PC-9 (cell line): Measurements from ENCODE around the gene OPA1. TPM values are rescaled to one million over a fixed set of nuclear protein-coding genes. Genes with fewer than 3 reads are reported as not detected.

Experiments used
- BruUV-seq: library from RNA; stranded (reverse); fragments of 400-500 nt; replicated peaks from 2 replicates; lab custom pipeline; 2021; lab: Mats Ljungman, UMichigan
- CTCF ChIA-PET: fragments of 300-600 bp; sonication (Branson Sonifier 250); formaldehyde crosslinking; loops from one replicate; lab custom pipeline; 2022; ENCODE audit warnings: antibody characterized with exemption; lab: Charles Lee
- POLR2A ChIA-PET: fragments of 300-600 bp; sonication (Branson Sonifier 250); formaldehyde crosslinking; loops from one replicate; lab custom pipeline; 2022; ENCODE audit warnings: antibody characterized with exemption; ENCODE audit not compliant: unreplicated experiment; lab: Charles Lee
- DNase-seq, 2 experiments: peaks; one replicate each; pipeline versions ENCODE4 v3.0.0 to v3.0.0-alpha.2; 2015 to 2022; ENCODE audit warnings: mixed read lengths in 1 of 2
- H2AFZ ChIP-seq: fragments of 200-600 bp; sonication (generic); 2 replicates; pipeline ENCODE4 v1.8.1; 2017; ENCODE audit warnings: antibody characterized with exemption
- H3F3A ChIP-seq: fragments of 200-600 bp; sonication (generic); 2 replicates; pipeline ENCODE4 v1.8.1; 2017; ENCODE audit warnings: antibody characterized with exemption, mild to moderate bottlenecking, low read depth; ENCODE audit not compliant: insufficient read depth
- H3K27ac ChIP-seq: fragments of 200-600 bp; sonication (generic); 2 replicates; pipeline ENCODE4 v1.6.1; 2016; ENCODE audit warnings: mixed run types
- H3K27me3 ChIP-seq: fragments of 200-600 bp; sonication (generic); 2 replicates; pipeline ENCODE4 v1.6.1; 2016; ENCODE audit warnings: low read depth, mixed run types; ENCODE audit not compliant: insufficient read depth
- H3K36me3 ChIP-seq: fragments of 200-600 bp; sonication (generic); 2 replicates; pipeline ENCODE4 v1.6.1; 2016; ENCODE audit warnings: low read depth, mixed run types
- H3K4me1 ChIP-seq: fragments of 200-600 bp; sonication (generic); replicated peaks from 2 replicates; pipeline ENCODE4 v1.6.1; 2016; ENCODE audit warnings: mixed run types; ENCODE audit not compliant: insufficient read depth
- H3K4me2 ChIP-seq: fragments of 200-600 bp; sonication (generic); 2 replicates; pipeline ENCODE4 v1.6.1; 2017; ENCODE audit warnings: mixed run types
- H3K4me3 ChIP-seq: fragments of 200-600 bp; sonication (generic); 2 replicates; pipeline ENCODE4 v1.6.1; 2016; ENCODE audit warnings: mixed run types
- H3K79me2 ChIP-seq: fragments of 200-600 bp; sonication (generic); 2 replicates; pipeline ENCODE4 v1.6.1; 2017; ENCODE audit warnings: low read depth, mixed run types
- H3K9me2 ChIP-seq: fragments of 200-600 bp; sonication (generic); 2 replicates; pipeline ENCODE4 v1.8.1; 2017; ENCODE audit warnings: mild to moderate bottlenecking; ENCODE audit not compliant: insufficient read depth
- H3K9me3 ChIP-seq: fragments of 200-600 bp; sonication (generic); 2 replicates; pipeline ENCODE4 v1.8.1; 2016; ENCODE audit warnings: low read depth; ENCODE audit not compliant: insufficient read depth
- H4K20me1 ChIP-seq: fragments of 200-600 bp; sonication (generic); 2 replicates; pipeline ENCODE4 v1.8.1; 2017; ENCODE audit not compliant: insufficient read depth
- EZH2 ChIP-seq: fragments of 200-600 bp; sonication (generic); IDR thresholded peaks from 2 replicates; pipeline ENCODE4 v1.8.0; 2017; ENCODE audit warnings: antibody characterized with exemption, low read depth
- intact Hi-C: fragments of 100-400 bp; cut with micrococcal nuclease; formaldehyde crosslinking; loops from one replicate; pipeline ENCODE4 v1.10.0; 2022; ENCODE audit not compliant: unreplicated experiment
- total RNA-seq: library from RNA; stranded (reverse); gene quantifications from 2 replicates; pipeline ENCODE4 v1.2.3, GENCODE V29; 2021
- TF ChIP-seq, protein P1 (sequence below): fragments of 200-600 bp; sonication (generic); conservative IDR thresholded peaks from 2 replicates; pipeline ENCODE4 v1.6.1; 2017; ENCODE audit warnings: mixed run types, antibody characterized with exemption, mild to moderate bottlenecking, moderate library complexity

The OPA1 gene
- total RNA-seq, 1 experiment from 2014 or later, result 120 TPM

DNA sequence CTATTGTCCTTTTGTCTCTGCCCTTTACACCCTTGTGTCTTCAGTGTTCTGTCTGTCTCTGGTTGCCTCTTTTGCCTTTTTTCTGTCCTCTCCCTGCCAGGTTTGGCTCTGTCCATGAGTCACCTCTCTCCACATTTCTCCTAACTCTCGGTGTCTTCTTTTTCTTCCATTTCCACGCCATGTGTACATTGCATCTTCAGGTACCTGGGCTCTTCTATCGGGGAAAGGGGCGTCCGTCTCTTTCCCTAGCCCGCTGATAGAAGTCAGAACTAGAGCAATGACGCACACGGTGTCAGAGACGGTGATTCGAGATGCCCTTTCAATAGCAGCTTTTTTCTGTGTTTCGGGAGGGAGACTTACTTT is 641 bp downstream of the OPA1 start:
- H3K4me1 ChIP-seq, result peaks cover 38% of the 10 kb centered on the region
- no peak for DNase-seq
- no TSS peak for BruUV-seq
- CTCF ChIA-PET, result interaction anchor here (0.6 kb wide), 1 partner anchor 607 kb away, joined by 9 read pairs; no protein-coding TSS in a partner anchor
- no peaks in the 10 kb centered on the region for H3K9me2 ChIP-seq
- peaks cover 13% of the 10 kb centered on the region; the same call in 1 of the 2 replicates for H4K20me1 ChIP-seq
- H3F3A ChIP-seq, result peaks cover 5% of the 10 kb centered on the region; the same call in 1 of the 2 replicates
- intact Hi-C loops, result loop anchor here (5.0 kb wide), 3 partner anchors 539 to 729 kb away; partner anchors contain the start of gene MB21D2
- no peaks in the 10 kb centered on the region for H3K9me3 ChIP-seq
- H3K27me3 ChIP-seq, result no peaks in the 10 kb centered on the region
- peaks cover 18% of the 10 kb centered on the region for H3K36me3 ChIP-seq
- peak overlapping the region; percentile 88 for H2AFZ ChIP-seq
- peak overlapping the region; percentile 89 for H3K4me3 ChIP-seq
- H3K79me2 ChIP-seq, result peaks cover 55% of the 10 kb centered on the region
- POLR2A ChIA-PET, result no interaction called here
- H3K4me2 ChIP-seq, result peak overlapping the region; percentile 99
- H3K27ac ChIP-seq, result peak overlapping the region; percentile 61
- TF ChIP-seq EZH2, result no peak
- TF ChIP-seq, protein P1, sequence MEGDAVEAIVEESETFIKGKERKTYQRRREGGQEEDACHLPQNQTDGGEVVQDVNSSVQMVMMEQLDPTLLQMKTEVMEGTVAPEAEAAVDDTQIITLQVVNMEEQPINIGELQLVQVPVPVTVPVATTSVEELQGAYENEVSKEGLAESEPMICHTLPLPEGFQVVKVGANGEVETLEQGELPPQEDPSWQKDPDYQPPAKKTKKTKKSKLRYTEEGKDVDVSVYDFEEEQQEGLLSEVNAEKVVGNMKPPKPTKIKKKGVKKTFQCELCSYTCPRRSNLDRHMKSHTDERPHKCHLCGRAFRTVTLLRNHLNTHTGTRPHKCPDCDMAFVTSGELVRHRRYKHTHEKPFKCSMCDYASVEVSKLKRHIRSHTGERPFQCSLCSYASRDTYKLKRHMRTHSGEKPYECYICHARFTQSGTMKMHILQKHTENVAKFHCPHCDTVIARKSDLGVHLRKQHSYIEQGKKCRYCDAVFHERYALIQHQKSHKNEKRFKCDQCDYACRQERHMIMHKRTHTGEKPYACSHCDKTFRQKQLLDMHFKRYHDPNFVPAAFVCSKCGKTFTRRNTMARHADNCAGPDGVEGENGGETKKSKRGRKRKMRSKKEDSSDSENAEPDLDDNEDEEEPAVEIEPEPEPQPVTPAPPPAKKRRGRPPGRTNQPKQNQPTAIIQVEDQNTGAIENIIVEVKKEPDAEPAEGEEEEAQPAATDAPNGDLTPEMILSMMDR, result no peak

- Histone ChIP-seq H3K4me2 (peak overlapping the region; percentile 99), H3K9me3 (no peaks in the 10 kb centered on the region), H3K79me2 (peaks cover 69% of the 10 kb centered on the region), H3K27ac (no peak overlapping the region), H2AFZ (no peak overlapping the region), H3K36me3 (peaks cover 21% of the 10 kb centered on the region), H3K4me1 (peaks cover 30% of the 10 kb centered on the region), H3K4me3 (peak overlapping the region; percentile 89; the same call in 1 of the 2 replicates), H3K9me2 (no peaks in the 10 kb centered on the region), H3F3A (peaks cover 5% of the 10 kb centered on the region; the same call in 1 of the 2 replicates), H4K20me1 (peaks cover 13% of the 10 kb centered on the region; the same call in 1 of the 2 replicates), H3K27me3 (no peaks in the 10 kb centered on the region)
- peak in 1 of 2 experiments; percentile 50 for DNase-seq
- CTCF ChIA-PET, result no interaction called here
- BruUV-seq, result no TSS peak
- POLR2A ChIA-PET, result no interaction called here
- intact Hi-C loops, result loop anchor here (5.0 kb wide), 3 partner anchors 537 to 727 kb away; partner anchors contain the start of gene MB21D2
- TF ChIP-seq, protein P1, result no peak
- no peak for TF ChIP-seq EZH2
These were observed 2.1 kb downstream of the OPA1 start for GRCh38 chr3:193594946-193595689.

GRCh38 chr3:193595939-193596487 is 3.0 kb downstream of the OPA1 start:
- Histone ChIP-seq H3K4me1 (peaks cover 23% of the 10 kb centered on the region), H3K9me2 (no peaks in the 10 kb centered on the region), H3K27ac (no peak overlapping the region), H3K9me3 (no peaks in the 10 kb centered on the region), H2AFZ (no peak overlapping the region), H4K20me1 (peaks cover 20% of the 10 kb centered on the region), H3K4me2 (no peak overlapping the region), H3K79me2 (peaks cover 78% of the 10 kb centered on the region), H3K4me3 (no peak overlapping the region), H3K36me3 (peaks cover 21% of the 10 kb centered on the region), H3F3A (no peaks in the 10 kb centered on the region), H3K27me3 (no peaks in the 10 kb centered on the region)
- no peak for TF ChIP-seq EZH2
- TF ChIP-seq, protein P1, result no peak
- BruUV-seq, result no TSS peak
- intact Hi-C loops, result no loop called here
- DNase-seq, result no peak
- ChIA-PET CTCF (no interaction called here), POLR2A (no interaction called here)
